CD4-positive, CD25-positive, alpha-beta regulatory T cell (primary cell): ENCODE measurements around the gene CCDC122. TPM values are rescaled to one million over a fixed set of nuclear protein-coding genes. Genes with fewer than 3 reads are reported as not detected.

Experiments used
- ATAC-seq, 2 donors: fragments of 150-1000 bp; cut with Tn5 transposase; one replicate each; pipeline ENCODE4 v1.10.0; 2021; ENCODE audit warnings: low read depth in 2 of 2, moderate number of reproducible peaks in 2 of 2, moderate library complexity in 1 of 2
- DNase-seq, 3 donors: peaks; one replicate each; pipeline versions ENCODE4 v3.0.0 to v3.0.0-alpha.2; 2012 to 2022; ENCODE audit warnings: mixed read lengths in 1 of 3
- H3K27ac ChIP-seq: one replicate; pipeline ENCODE4 v1.7.0; 2013; ENCODE audit warnings: mild to moderate bottlenecking, low read length; ENCODE audit not compliant: insufficient read depth, poor library complexity, severe bottlenecking
- H3K27me3 ChIP-seq: one replicate; pipeline ENCODE4 v1.7.0; 2013; ENCODE audit warnings: low read length; ENCODE audit not compliant: control insufficient read depth, insufficient read depth
- H3K36me3 ChIP-seq: one replicate; pipeline ENCODE4 v1.7.0; 2013; ENCODE audit warnings: mild to moderate bottlenecking, low read length, moderate library complexity; ENCODE audit not compliant: control insufficient read depth, insufficient read depth
- H3K4me1 ChIP-seq: 2 replicates; pipeline ENCODE4 v1.7.0; 2013; ENCODE audit warnings: mild to moderate bottlenecking, low read length; ENCODE audit not compliant: insufficient read depth, control insufficient read depth, poor library complexity, severe bottlenecking
- H3K4me3 ChIP-seq: one replicate; pipeline ENCODE4 v1.7.0; 2013; ENCODE audit warnings: low read depth, mild to moderate bottlenecking, low read length, moderate library complexity
- H3K9me3 ChIP-seq, 2 experiments: 1 replicate in 1 of 2; 2 replicates in 1 of 2; pipeline ENCODE4 v1.7.0; 2013; ENCODE audit warnings: low read length in 2 of 2, mild to moderate bottlenecking in 1 of 2, moderate library complexity in 1 of 2; ENCODE audit not compliant: control insufficient read depth in 2 of 2
- H3K27ac Mint-ChIP-seq, 3 donors: one replicate each; pipeline ENCODE4 v1.8.0; 2020 to 2022; ENCODE audit warnings: mild to moderate bottlenecking in 3 of 3, mixed read lengths in 3 of 3, moderate library complexity in 2 of 3
- H3K27me3 Mint-ChIP-seq: one replicate; pipeline ENCODE4 v1.8.0; 2022; ENCODE audit warnings: mild to moderate bottlenecking, mixed read lengths
- H3K36me3 Mint-ChIP-seq: one replicate; pipeline ENCODE4 v1.8.0; 2020; ENCODE audit warnings: mixed read lengths
- H3K4me1 Mint-ChIP-seq, 4 donors: one replicate each; pipeline ENCODE4 v1.8.0; 2020 to 2022; ENCODE audit warnings: mixed read lengths in 4 of 4, mild to moderate bottlenecking in 1 of 4
- H3K4me3 Mint-ChIP-seq, 4 donors: one replicate each; pipeline ENCODE4 v1.8.0; 2020 to 2022; ENCODE audit warnings: mild to moderate bottlenecking in 4 of 4, mixed read lengths in 4 of 4, moderate library complexity in 3 of 4
- H3K9me3 Mint-ChIP-seq, 7 donors: one replicate each; pipeline ENCODE4 v1.8.0; 2020 to 2022; ENCODE audit warnings: mixed read lengths in 7 of 7, mild to moderate bottlenecking in 3 of 7, moderate library complexity in 2 of 7
- polyA plus RNA-seq, 4 donors: library from polyadenylated mRNA; unstranded; fragments of 300-500 nt; fragmentation: Illumina TruSeq; gene quantifications; one replicate each; pipeline ENCODE4 v1.2.3, GENCODE V29; 2021
- total RNA-seq: library from RNA; stranded (reverse); gene quantifications from one replicate; pipeline ENCODE4 v1.2.3, GENCODE V29; 2022

The CCDC122 gene
- total and polyA plus RNA-seq, 5 donors from 2014 or later = 0.63 to 4.3 (median 3.8) TPM

DNA sequence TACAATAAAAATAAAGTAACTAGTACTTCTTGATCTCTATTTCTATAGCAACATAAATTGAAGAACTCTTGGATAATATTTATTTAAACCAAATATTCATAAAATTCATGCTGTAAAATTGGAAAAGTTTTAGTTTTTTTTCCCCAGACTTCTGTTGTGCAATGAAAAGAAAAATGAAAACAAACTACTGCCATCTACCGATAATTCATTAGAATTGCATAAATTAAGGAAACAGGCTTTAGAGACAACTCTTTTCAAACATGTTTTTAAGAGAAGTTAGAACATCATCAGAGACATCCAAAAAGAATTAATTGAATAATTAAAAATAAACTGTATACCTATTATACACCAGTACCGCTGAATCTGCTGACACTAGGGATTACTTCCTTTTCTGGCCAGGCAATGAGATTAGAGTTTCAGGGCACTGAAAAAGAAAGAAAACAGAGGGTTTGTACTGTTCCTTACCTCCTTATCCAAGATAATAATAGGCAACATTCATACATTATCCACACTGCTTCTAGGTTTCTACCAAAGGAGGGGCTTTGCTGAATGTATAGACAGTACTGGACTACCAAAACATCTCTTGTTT lies 4.9 kb downstream of the CCDC122 start:
- H3K27me3 Mint-ChIP-seq = no peaks in the 10 kb centered on the region
- H3K9me3 Mint-ChIP-seq = no peaks in the 10 kb centered on the region
- no peaks in the 10 kb centered on the region for H3K9me3 ChIP-seq
- no peak overlapping the region for H3K4me3 ChIP-seq
- peaks cover 14 to 18% (median 17%) of the 10 kb centered on the region in 4 donors for H3K4me1 Mint-ChIP-seq
- peaks cover 9% of the 10 kb centered on the region for H3K4me1 ChIP-seq
- H3K27me3 ChIP-seq = no peaks in the 10 kb centered on the region
- no peak for ATAC-seq
- no peaks in the 10 kb centered on the region for H3K36me3 Mint-ChIP-seq
- peak in 2 of 3 donors; percentile 17 to 27 for DNase-seq
- no peak overlapping the region for H3K27ac ChIP-seq
- H3K4me3 Mint-ChIP-seq = no peak overlapping the region
- no peaks in the 10 kb centered on the region for H3K36me3 ChIP-seq
- no peak overlapping the region for H3K27ac Mint-ChIP-seq

- Histone ChIP-seq H3K9me3 (no peaks in the 10 kb centered on the region), H3K36me3 (no peaks in the 10 kb centered on the region), H3K4me3 (no peak overlapping the region), H3K27me3 (no peaks in the 10 kb centered on the region), H3K4me1 (no peaks in the 10 kb centered on the region), H3K27ac (no peak overlapping the region)
- H3K27me3 Mint-ChIP-seq = no peaks in the 10 kb centered on the region
- no peak for DNase-seq
- no peak overlapping the region for H3K27ac Mint-ChIP-seq
- ATAC-seq = no peak
- H3K4me1 Mint-ChIP-seq = peaks cover 0 to 7% (median 2%) of the 10 kb centered on the region in 4 donors
- H3K36me3 Mint-ChIP-seq = no peaks in the 10 kb centered on the region
- no peaks in the 10 kb centered on the region for H3K9me3 Mint-ChIP-seq
- no peak overlapping the region for H3K4me3 Mint-ChIP-seq
Observed at GRCh38 chr13:43872181-43872580, 7.4 kb downstream of the CCDC122 start.

- no peak overlapping the region for H3K27ac ChIP-seq
- no peaks in the 10 kb centered on the region for H3K36me3 ChIP-seq
- H3K27me3 ChIP-seq = no peaks in the 10 kb centered on the region
- no peak overlapping the region for H3K27ac Mint-ChIP-seq
- H3K4me1 ChIP-seq = no peaks in the 10 kb centered on the region
- H3K4me3 ChIP-seq = no peak overlapping the region
- peaks cover 0 to 5% (median under 1%) of the 10 kb centered on the region in 4 donors for H3K4me1 Mint-ChIP-seq
- H3K27me3 Mint-ChIP-seq = no peaks in the 10 kb centered on the region
- peaks cover 0 to 3% (median 0%) of the 10 kb centered on the region in 7 donors for H3K9me3 Mint-ChIP-seq
- H3K36me3 Mint-ChIP-seq = no peaks in the 10 kb centered on the region
- H3K4me3 Mint-ChIP-seq = no peak overlapping the region
- no peaks in the 10 kb centered on the region for H3K9me3 ChIP-seq
- no peak for ATAC-seq
- no peak for DNase-seq
Observed at GRCh38 chr13:43865892-43866291, 13.6 kb downstream of the CCDC122 start.

DNA sequence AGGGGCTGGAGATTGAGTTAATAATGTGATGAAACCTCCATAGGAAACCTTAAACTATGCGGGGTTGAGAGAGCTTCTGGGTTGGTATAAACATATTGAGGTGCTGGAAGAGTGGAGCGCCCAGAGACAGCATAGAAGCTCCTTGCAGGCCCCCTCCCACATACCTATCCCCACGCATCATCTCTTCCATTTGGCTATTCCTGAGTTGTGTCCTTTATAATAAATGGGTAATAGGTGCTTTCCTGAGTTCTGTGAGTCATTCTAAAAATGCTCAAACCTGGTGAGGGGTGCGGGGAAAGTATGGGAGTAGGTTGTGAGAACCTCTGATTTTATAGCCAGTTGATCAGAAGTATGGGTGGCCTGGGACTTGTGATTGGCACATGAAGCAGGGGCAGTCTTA lies 14.6 kb downstream of the CCDC122 start:
- H3K9me3 ChIP-seq = no peaks in the 10 kb centered on the region
- ATAC-seq (no peak), DNase-seq (no peak)
- Mint-ChIP-seq H3K9me3 (peaks cover 0 to 3% (median 0%) of the 10 kb centered on the region in 7 donors), H3K4me1 (peaks cover 0 to 5% (median under 1%) of the 10 kb centered on the region in 4 donors), H3K36me3 (no peaks in the 10 kb centered on the region), H3K4me3 (no peak overlapping the region), H3K27ac (no peak overlapping the region), H3K27me3 (no peaks in the 10 kb centered on the region)
- H3K36me3 ChIP-seq = no peaks in the 10 kb centered on the region
- H3K27me3 ChIP-seq = no peaks in the 10 kb centered on the region
- no peak overlapping the region for H3K4me3 ChIP-seq
- H3K27ac ChIP-seq = no peak overlapping the region
- H3K4me1 ChIP-seq = no peaks in the 10 kb centered on the region

DNA sequence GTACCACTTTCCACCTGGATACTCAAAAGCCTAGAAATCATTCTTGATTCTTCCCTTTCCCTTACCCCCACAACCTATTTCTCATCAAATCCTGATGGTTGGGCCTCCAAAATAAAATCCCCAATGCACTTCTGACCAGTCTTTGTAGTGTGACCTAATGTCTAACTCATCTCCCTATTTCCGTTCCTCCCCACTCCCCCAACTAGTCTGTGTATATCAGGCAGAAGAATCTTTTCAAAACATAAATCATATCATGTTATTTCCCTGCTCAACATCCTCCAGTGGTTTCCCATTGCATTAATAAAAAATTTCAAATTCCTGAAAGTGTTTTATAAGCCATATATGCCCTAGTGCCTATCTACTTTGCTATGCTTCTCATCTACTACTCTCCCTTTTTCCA lies 17.7 kb downstream of the CCDC122 start:
- Mint-ChIP-seq H3K27ac (no peak overlapping the region), H3K4me1 (peaks cover 0 to 5% (median 0%) of the 10 kb centered on the region in 4 donors), H3K9me3 (peaks cover 0 to 3% (median 0%) of the 10 kb centered on the region in 7 donors), H3K36me3 (no peaks in the 10 kb centered on the region), H3K4me3 (peak overlapping the region in 1 of 4 donors; percentile 68), H3K27me3 (no peaks in the 10 kb centered on the region)
- H3K27ac ChIP-seq = no peak overlapping the region
- ATAC-seq (no peak), DNase-seq (no peak)
- no peaks in the 10 kb centered on the region for H3K36me3 ChIP-seq
- H3K9me3 ChIP-seq = no peaks in the 10 kb centered on the region
- H3K4me1 ChIP-seq = no peaks in the 10 kb centered on the region
- no peak overlapping the region for H3K4me3 ChIP-seq
- H3K27me3 ChIP-seq = no peaks in the 10 kb centered on the region

- Histone ChIP-seq H3K27me3 (no peaks in the 10 kb centered on the region), H3K27ac (no peak overlapping the region), H3K4me3 (no peak overlapping the region), H3K9me3 (peaks cover 27 to 32% of the 10 kb centered on the region in 2 experiments), H3K4me1 (no peaks in the 10 kb centered on the region), H3K36me3 (no peaks in the 10 kb centered on the region)
- DNase-seq (no peak), ATAC-seq (no peak)
- H3K4me1 Mint-ChIP-seq = no peaks in the 10 kb centered on the region
- H3K9me3 Mint-ChIP-seq = peaks cover 2 to 56% (median 29%) of the 10 kb centered on the region in 7 donors
- H3K4me3 Mint-ChIP-seq = no peak overlapping the region
- no peak overlapping the region for H3K27ac Mint-ChIP-seq
- no peaks in the 10 kb centered on the region for H3K36me3 Mint-ChIP-seq
- no peaks in the 10 kb centered on the region for H3K27me3 Mint-ChIP-seq
Observed at GRCh38 chr13:43852923-43853404, 26.6 kb downstream of the CCDC122 start.

- H3K27ac Mint-ChIP-seq = no peak overlapping the region
- H3K27ac ChIP-seq = no peak overlapping the region
- ATAC-seq (no peak), DNase-seq (no peak)
- H3K36me3 ChIP-seq = no peaks in the 10 kb centered on the region
- no peaks in the 10 kb centered on the region for H3K4me1 ChIP-seq
- no peak overlapping the region for H3K4me3 ChIP-seq
- no peaks in the 10 kb centered on the region for H3K27me3 Mint-ChIP-seq
- H3K4me1 Mint-ChIP-seq = no peaks in the 10 kb centered on the region
- H3K9me3 Mint-ChIP-seq = peaks cover 2 to 56% (median 29%) of the 10 kb centered on the region in 7 donors
- H3K4me3 Mint-ChIP-seq = no peak overlapping the region
- no peaks in the 10 kb centered on the region for H3K27me3 ChIP-seq
- peaks cover 27 to 32% of the 10 kb centered on the region in 2 experiments for H3K9me3 ChIP-seq
- no peaks in the 10 kb centered on the region for H3K36me3 Mint-ChIP-seq
Observed at GRCh38 chr13:43850873-43851272, 28.7 kb downstream of the CCDC122 start.

DNA sequence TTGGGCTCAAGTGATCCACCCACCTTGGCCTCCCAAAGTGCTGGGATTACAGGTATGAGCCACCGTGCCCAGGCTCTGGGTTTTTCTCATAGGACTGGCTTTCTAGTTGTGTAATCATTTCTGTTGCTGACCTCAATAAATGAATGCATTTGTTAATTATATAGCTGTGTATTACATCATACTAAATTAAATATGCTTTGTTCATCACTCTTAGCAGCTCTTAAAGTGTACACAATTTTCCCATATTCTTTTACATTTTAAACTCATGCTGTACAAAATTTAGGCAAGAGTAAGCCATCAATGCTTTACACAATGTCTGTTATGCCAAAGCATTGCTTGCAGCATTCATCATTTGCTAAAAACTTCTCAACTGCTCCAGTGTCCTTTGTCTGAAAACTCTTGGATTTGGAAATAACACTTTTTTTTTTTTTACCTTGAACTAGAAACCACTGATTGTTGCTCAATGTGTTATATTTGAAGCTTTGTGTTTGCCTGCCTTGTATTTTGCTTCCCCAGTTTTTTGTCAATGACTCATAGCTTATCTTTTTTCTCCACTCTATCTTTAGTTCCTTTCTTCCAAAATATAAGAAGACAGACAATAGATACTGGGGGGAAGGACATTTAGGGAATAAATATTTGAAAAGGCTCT lies 31.4 kb downstream of the CCDC122 start:
- H3K4me1 Mint-ChIP-seq = no peaks in the 10 kb centered on the region
- no peaks in the 10 kb centered on the region for H3K4me1 ChIP-seq
- peaks cover 2 to 34% (median 17%) of the 10 kb centered on the region in 7 donors for H3K9me3 Mint-ChIP-seq
- H3K9me3 ChIP-seq = peaks cover 20 to 26% of the 10 kb centered on the region in 2 experiments
- no peaks in the 10 kb centered on the region for H3K36me3 ChIP-seq
- no peak overlapping the region for H3K4me3 ChIP-seq
- DNase-seq (no peak), ATAC-seq (no peak)
- H3K4me3 Mint-ChIP-seq = no peak overlapping the region
- H3K27me3 Mint-ChIP-seq = no peaks in the 10 kb centered on the region
- no peak overlapping the region for H3K27ac ChIP-seq
- H3K36me3 Mint-ChIP-seq = no peaks in the 10 kb centered on the region
- no peaks in the 10 kb centered on the region for H3K27me3 ChIP-seq
- no peak overlapping the region for H3K27ac Mint-ChIP-seq
